ENCODE measurements around the gene CRTAC1.

Gene CRTAC1

GRCh38 chr10:97920865-97921264 lies 109.6 kb downstream of the CRTAC1 start:
- no peak for DNase-seq

- no peak for DNase-seq
These were observed 111.4 kb downstream of the CRTAC1 start for GRCh38 chr10:97919012-97919411.

- peak; percentile 72 for DNase-seq
These were observed 113.8 kb downstream of the CRTAC1 start for GRCh38 chr10:97916586-97916985.

GRCh38 chr10:97915346-97916131 lies 114.9 kb downstream of the CRTAC1 start:
- DNase-seq, result peak; percentile 64

- peak; percentile 81 for DNase-seq
These were observed 115.6 kb downstream of the CRTAC1 start for GRCh38 chr10:97914837-97915211.

GRCh38 chr10:97914171-97914836 lies 116.1 kb downstream of the CRTAC1 start:
- no peak for DNase-seq

GRCh38 chr10:97913614-97914013 lies 116.8 kb downstream of the CRTAC1 start:
- DNase-seq, result no peak

GRCh38 chr10:97913193-97913592 lies 117.2 kb downstream of the CRTAC1 start:
- no peak for DNase-seq

GRCh38 chr10:97911217-97911616 lies 119.2 kb downstream of the CRTAC1 start:
- no peak for DNase-seq

- no peak for DNase-seq
These were observed 119.8 kb downstream of the CRTAC1 start for GRCh38 chr10:97910661-97911060.

- no peak for DNase-seq
These were observed 122.6 kb downstream of the CRTAC1 start for GRCh38 chr10:97907830-97908229.

GRCh38 chr10:97907211-97907610 lies 123.2 kb downstream of the CRTAC1 start:
- DNase-seq, result no peak

GRCh38 chr10:97905276-97905675 lies 125.1 kb downstream of the CRTAC1 start:
- DNase-seq, result no peak

GRCh38 chr10:97904576-97904975 lies 125.8 kb downstream of the CRTAC1 start:
- DNase-seq, result no peak

- DNase-seq, result no peak
These were observed 126.4 kb downstream of the CRTAC1 start for GRCh38 chr10:97904018-97904381.

- no peak for DNase-seq
These were observed 127.0 kb downstream of the CRTAC1 start for GRCh38 chr10:97903128-97904017.

- no peak for DNase-seq
These were observed 129.0 kb downstream of the CRTAC1 start for GRCh38 chr10:97901381-97901780.

- DNase-seq, result no peak
These were observed 132.0 kb downstream of the CRTAC1 start for GRCh38 chr10:97898429-97898828.

GRCh38 chr10:97896756-97897358 lies 133.6 kb downstream of the CRTAC1 start:
- DNase-seq, result no peak

GRCh38 chr10:97895915-97896314 lies 134.5 kb downstream of the CRTAC1 start:
- DNase-seq, result no peak

- no peak for DNase-seq
These were observed 135.3 kb downstream of the CRTAC1 start for GRCh38 chr10:97895084-97895483.

- DNase-seq, result no peak
These were observed 136.3 kb downstream of the CRTAC1 start for GRCh38 chr10:97894092-97894491.

- DNase-seq, result no peak
These were observed 137.5 kb downstream of the CRTAC1 start for GRCh38 chr10:97892939-97893338.

All from midbrain (tissue), 1 donor.